B cell (primary cell): ENCODE results near the gene MAGEA9B. TPM values are rescaled to one million over a fixed set of nuclear protein-coding genes. Genes with fewer than 3 reads are reported as not detected.

Experiments used
- ATAC-seq: fragments of 200-7000 bp; cut with Tn5 transposase; one replicate; pipeline ENCODE4 v1.10.0; 2021; ENCODE audit warnings: low read depth, mild to moderate bottlenecking, moderate number of reproducible peaks, moderate library complexity
- CTCF ChIA-PET: fragments of 350-600 bp; sonication (Branson Sonifier 250); formaldehyde crosslinking; loops from one replicate; lab custom pipeline; 2021; ENCODE audit warnings: antibody characterized with exemption, inconsistent platforms; lab: Charles Lee
- POLR2A ChIA-PET: fragments of 350-600 bp; sonication (Branson Sonifier 250); formaldehyde crosslinking; loops from one replicate; lab custom pipeline; 2021; ENCODE audit warnings: antibody characterized with exemption; lab: Charles Lee
- DNase-seq: peaks from one replicate; pipeline ENCODE4 v3.0.0; 2013
- H2AFZ ChIP-seq: 2 replicates; pipeline ENCODE4 v1.6.1; 2012; ENCODE audit warnings: mild to moderate bottlenecking, low read depth, low read length; ENCODE audit not compliant: insufficient read depth, poor library complexity, severe bottlenecking
- H3K27ac ChIP-seq, 2 donors: 1 replicate in 1 of 2; 2 replicates in 1 of 2; pipeline ENCODE4 v1.5.1; 2012 to 2013; ENCODE audit warnings: low read length in 2 of 2, mild to moderate bottlenecking in 2 of 2, moderate library complexity in 1 of 2
- H3K27me3 ChIP-seq, 4 experiments: fragments of 200-600 bp in 1 of 4; sonication (generic) in 1 of 4; replicated peaks in 1 of 4; 1 replicate in 2 of 4; 2 replicates in 2 of 4; pipeline versions ENCODE4 v1.6.1 to v1.7.0; 2013 to 2016; ENCODE audit warnings: low read length in 3 of 4, mild to moderate bottlenecking in 2 of 4, mixed read lengths in 1 of 4, moderate library complexity in 1 of 4; ENCODE audit not compliant: insufficient read depth in 4 of 4, control insufficient read depth in 3 of 4; ENCODE audit errors: control extremely low read depth in 1 of 4
- H3K36me3 ChIP-seq, 2 experiments: replicated peaks in 1 of 2; 1 replicate in 1 of 2; 2 replicates in 1 of 2; pipeline versions ENCODE4 v1.6.1 to v1.7.1; 2013; ENCODE audit warnings: low read length in 1 of 2; ENCODE audit not compliant: insufficient read depth in 2 of 2, control insufficient read depth in 1 of 2; ENCODE audit errors: control extremely low read depth in 1 of 2, extremely low read depth in 1 of 2
- H3K4me1 ChIP-seq, 2 donors: fragments of 200-600 bp in 1 of 2; sonication (generic) in 1 of 2; 1 replicate in 1 of 2; 2 replicates in 1 of 2; pipeline versions ENCODE4 v1.5.1 to v1.6.1; 2013 to 2017; ENCODE audit warnings: low read length in 2 of 2; ENCODE audit not compliant: control insufficient read depth in 2 of 2, insufficient read depth in 2 of 2
- H3K4me2 ChIP-seq: replicated peaks from 2 replicates; pipeline ENCODE3; 2012; ENCODE audit warnings: mild to moderate bottlenecking, low read depth, low read length; ENCODE audit not compliant: poor library complexity, severe bottlenecking
- H3K4me3 ChIP-seq, 5 experiments: fragments of 200-600 bp in 1 of 5; sonication (generic) in 1 of 5; 1 replicate in 3 of 5; 2 replicates in 2 of 5; pipeline versions ENCODE4 v1.5.1 to v1.7.0; 2011 to 2016; ENCODE audit warnings: low read length in 4 of 5, mild to moderate bottlenecking in 4 of 5, low read depth in 2 of 5, control low read depth in 1 of 5, moderate library complexity in 1 of 5; ENCODE audit not compliant: insufficient read depth in 1 of 5; ENCODE audit errors: control extremely low read depth in 1 of 5, extremely low read depth in 1 of 5
- H3K79me2 ChIP-seq: fragments of 200-600 bp; sonication (generic); one replicate; pipeline ENCODE4 v1.6.0; 2016; ENCODE audit warnings: low read length; ENCODE audit not compliant: control insufficient read depth, insufficient read depth
- H3K9ac ChIP-seq: fragments of 200-600 bp; sonication (generic); 2 replicates; pipeline ENCODE4 v1.6.1; 2017; ENCODE audit warnings: mild to moderate bottlenecking, low read length, moderate library complexity
- H3K9me3 ChIP-seq, 3 donors: one replicate each; pipeline versions ENCODE4 v1.6.1 to v1.7.1; 2013; ENCODE audit warnings: low read length in 2 of 3; ENCODE audit not compliant: control insufficient read depth in 2 of 3, insufficient read depth in 1 of 3; ENCODE audit errors: control extremely low read depth in 1 of 3
- H4K20me1 ChIP-seq: 2 replicates; pipeline ENCODE4 v1.6.0; 2012; ENCODE audit warnings: mild to moderate bottlenecking, low read length; ENCODE audit not compliant: insufficient read depth, control insufficient read depth, poor library complexity, severe bottlenecking
- H3K27ac Mint-ChIP-seq: one replicate; pipeline ENCODE4 v1.8.0; 2021; ENCODE audit warnings: mixed read lengths
- H3K27me3 Mint-ChIP-seq: one replicate; pipeline ENCODE4 v1.8.0; 2021; ENCODE audit warnings: mixed read lengths
- H3K4me1 Mint-ChIP-seq: one replicate; pipeline ENCODE4 v1.8.0; 2021; ENCODE audit warnings: mixed read lengths
- H3K4me3 Mint-ChIP-seq: one replicate; pipeline ENCODE4 v1.8.0; 2021; ENCODE audit warnings: mixed read lengths
- H3K9me3 Mint-ChIP-seq: one replicate; pipeline ENCODE4 v1.8.0; 2022; ENCODE audit warnings: mixed read lengths; ENCODE audit not compliant: insufficient read depth
- EZH2 ChIP-seq: IDR thresholded peaks from 2 replicates; pipeline ENCODE4 v1.6.1; 2012; ENCODE audit warnings: borderline replicate concordance, low read depth, mild to moderate bottlenecking, moderate library complexity, low read length; ENCODE audit not compliant: insufficient read depth, poor library complexity, severe bottlenecking
- WGBS: methylation state at CpG from one replicate; pipeline ENCODE4 v1.1.5; 2013; ENCODE audit warnings: missing lambda C conversion rate; ENCODE audit not compliant: insufficient coverage; 5-methylcytosine and 5-hydroxymethylcytosine counted together
- intact Hi-C: fragments of 100-400 bp; cut with micrococcal nuclease; formaldehyde crosslinking; loops from one replicate; pipeline ENCODE4 v1.10.0; 2022
- polyA plus RNA-seq: library from polyadenylated mRNA; depleted of rRNA; stranded (reverse); fragments of >200 nt; gene quantifications from 2 replicates; pipeline ENCODE4 v1.2.3, GENCODE V29; 2012
- total RNA-seq, 2 donors: library from RNA; stranded (reverse); fragments of 120-200 nt in 1 of 2; gene quantifications; 1 replicate in 1 of 2; 2 replicates in 1 of 2; pipeline versions ENCODE4 v1.2.3 to v1.2.4, GENCODE V29; 2013 to 2022
- TF ChIP-seq, protein P1 (sequence below): fragments of 200-600 bp; IDR thresholded peaks from one replicate; pipeline ENCODE4 v1.8.0; 2022; ENCODE audit warnings: antibody characterized with exemption, mild to moderate bottlenecking

Gene MAGEA9B
- total and polyA plus RNA-seq, 2 donors (not counting 1 experiment from before 2014, with no cell fraction given) = 0.04 TPM; not detected in 1

- no peak overlapping the region for H3K4me3 Mint-ChIP-seq
Observed at GRCh38 chrX:149569770-149570169, 17.5 kb downstream of the MAGEA9B start.

DNA sequence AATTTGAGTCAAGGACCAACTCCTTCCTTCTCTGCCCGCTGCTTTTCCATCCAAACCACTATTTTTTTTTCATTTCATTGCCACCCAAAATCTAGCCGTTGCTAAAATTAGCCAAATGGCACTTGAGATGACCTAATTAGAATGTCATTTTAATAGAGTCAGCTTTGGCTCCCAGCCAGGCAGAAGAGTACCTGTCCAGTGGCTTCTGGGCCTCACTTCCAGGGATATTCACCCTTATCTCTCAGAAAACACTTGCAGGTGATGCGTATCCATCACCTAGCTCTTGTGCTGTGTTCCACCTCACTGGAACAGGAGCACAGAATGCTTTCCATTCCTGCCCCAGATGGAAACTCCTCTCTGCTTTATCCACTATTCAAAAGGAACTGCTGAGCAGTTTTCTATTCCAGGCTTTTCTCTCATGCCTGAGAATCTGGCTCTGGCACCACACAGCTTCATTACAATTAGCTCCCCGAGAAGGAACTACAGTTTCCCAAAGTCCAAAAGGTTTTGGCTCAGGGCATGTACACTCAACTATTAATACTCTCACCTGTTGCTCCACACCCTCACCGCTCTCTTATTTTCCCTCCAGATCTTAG, 18.5 kb downstream of the MAGEA9B start:
- intact Hi-C loops = no loop called here
- Mint-ChIP-seq H3K4me3 (no peak overlapping the region), H3K27ac (no peak overlapping the region), H3K9me3 (no peaks in the 10 kb centered on the region), H3K4me1 (no peaks in the 10 kb centered on the region), H3K27me3 (peaks cover 13% of the 10 kb centered on the region)
- Histone ChIP-seq H3K79me2 (no peaks in the 10 kb centered on the region), H3K9me3 (no peaks in the 10 kb centered on the region), H3K9ac (no peak overlapping the region), H4K20me1 (no peaks in the 10 kb centered on the region), H2AFZ (no peak overlapping the region), H3K27me3 (no peaks in the 10 kb centered on the region), H3K4me3 (no peak overlapping the region), H3K27ac (no peak overlapping the region), H3K4me2 (no peak overlapping the region), H3K36me3 (no peaks in the 10 kb centered on the region), H3K4me1 (no peaks in the 10 kb centered on the region)
- POLR2A ChIA-PET = no interaction called here
- CTCF ChIA-PET = interaction anchor here (0.8 kb wide), 1 partner anchor 41 kb away, joined by 3 read pairs; no protein-coding TSS in a partner anchor
- TF ChIP-seq EZH2 = no peak
- TF ChIP-seq, protein P1, sequence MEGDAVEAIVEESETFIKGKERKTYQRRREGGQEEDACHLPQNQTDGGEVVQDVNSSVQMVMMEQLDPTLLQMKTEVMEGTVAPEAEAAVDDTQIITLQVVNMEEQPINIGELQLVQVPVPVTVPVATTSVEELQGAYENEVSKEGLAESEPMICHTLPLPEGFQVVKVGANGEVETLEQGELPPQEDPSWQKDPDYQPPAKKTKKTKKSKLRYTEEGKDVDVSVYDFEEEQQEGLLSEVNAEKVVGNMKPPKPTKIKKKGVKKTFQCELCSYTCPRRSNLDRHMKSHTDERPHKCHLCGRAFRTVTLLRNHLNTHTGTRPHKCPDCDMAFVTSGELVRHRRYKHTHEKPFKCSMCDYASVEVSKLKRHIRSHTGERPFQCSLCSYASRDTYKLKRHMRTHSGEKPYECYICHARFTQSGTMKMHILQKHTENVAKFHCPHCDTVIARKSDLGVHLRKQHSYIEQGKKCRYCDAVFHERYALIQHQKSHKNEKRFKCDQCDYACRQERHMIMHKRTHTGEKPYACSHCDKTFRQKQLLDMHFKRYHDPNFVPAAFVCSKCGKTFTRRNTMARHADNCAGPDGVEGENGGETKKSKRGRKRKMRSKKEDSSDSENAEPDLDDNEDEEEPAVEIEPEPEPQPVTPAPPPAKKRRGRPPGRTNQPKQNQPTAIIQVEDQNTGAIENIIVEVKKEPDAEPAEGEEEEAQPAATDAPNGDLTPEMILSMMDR = no peak
- ATAC-seq = no peak
- DNase-seq = no peak
- WGBS = 100% methylated on average over 1 of the region's 5 CpGs

More at GRCh38 chrX:149569770-149570169, 17.5 kb downstream of the MAGEA9B start:
- no CpG with 5 or more reads among the region's 2 CpGs for WGBS
- no peak overlapping the region for H3K27ac ChIP-seq
- ChIA-PET POLR2A (no interaction called here), CTCF (no interaction called here)
- DNase-seq = no peak
- no peaks in the 10 kb centered on the region for H3K79me2 ChIP-seq
- Mint-ChIP-seq H3K9me3 (no peaks in the 10 kb centered on the region), H3K27ac (no peak overlapping the region), H3K27me3 (peaks cover 13% of the 10 kb centered on the region), H3K4me1 (no peaks in the 10 kb centered on the region)
- H3K9ac ChIP-seq = no peak overlapping the region
- H3K27me3 ChIP-seq = no peaks in the 10 kb centered on the region
- no peak overlapping the region for H3K4me2 ChIP-seq
- no peak overlapping the region for H2AFZ ChIP-seq
- no peaks in the 10 kb centered on the region for H3K4me1 ChIP-seq
- no peaks in the 10 kb centered on the region for H4K20me1 ChIP-seq
- ATAC-seq = no peak
- H3K36me3 ChIP-seq = no peaks in the 10 kb centered on the region
- no peak overlapping the region for H3K4me3 ChIP-seq
- intact Hi-C loops = no loop called here
- H3K9me3 ChIP-seq = no peaks in the 10 kb centered on the region
- TF ChIP-seq, protein P1 = no peak
- TF ChIP-seq EZH2 = no peak
